Stimulated activated CD8-positive, alpha-beta memory T cell treated with anti-CD3 and anti-CD28 coated beads, Interleukin-2, amount 100 ng/mL, for 48 hours (primary cell): Measurements from ENCODE around the gene SEMA4B.
"Not testable (repeated sequence)": the region's sequence is repeated elsewhere in the genome, so short reads cannot be mapped to it uniquely, and the experiment has no call there.

Source experiments
- DNase-seq, 2 donors: peaks; one replicate each; pipeline ENCODE4 v3.0.0-alpha.2; 2020; ENCODE audit warnings: low read depth in 2 of 2

Gene SEMA4B, protein sequence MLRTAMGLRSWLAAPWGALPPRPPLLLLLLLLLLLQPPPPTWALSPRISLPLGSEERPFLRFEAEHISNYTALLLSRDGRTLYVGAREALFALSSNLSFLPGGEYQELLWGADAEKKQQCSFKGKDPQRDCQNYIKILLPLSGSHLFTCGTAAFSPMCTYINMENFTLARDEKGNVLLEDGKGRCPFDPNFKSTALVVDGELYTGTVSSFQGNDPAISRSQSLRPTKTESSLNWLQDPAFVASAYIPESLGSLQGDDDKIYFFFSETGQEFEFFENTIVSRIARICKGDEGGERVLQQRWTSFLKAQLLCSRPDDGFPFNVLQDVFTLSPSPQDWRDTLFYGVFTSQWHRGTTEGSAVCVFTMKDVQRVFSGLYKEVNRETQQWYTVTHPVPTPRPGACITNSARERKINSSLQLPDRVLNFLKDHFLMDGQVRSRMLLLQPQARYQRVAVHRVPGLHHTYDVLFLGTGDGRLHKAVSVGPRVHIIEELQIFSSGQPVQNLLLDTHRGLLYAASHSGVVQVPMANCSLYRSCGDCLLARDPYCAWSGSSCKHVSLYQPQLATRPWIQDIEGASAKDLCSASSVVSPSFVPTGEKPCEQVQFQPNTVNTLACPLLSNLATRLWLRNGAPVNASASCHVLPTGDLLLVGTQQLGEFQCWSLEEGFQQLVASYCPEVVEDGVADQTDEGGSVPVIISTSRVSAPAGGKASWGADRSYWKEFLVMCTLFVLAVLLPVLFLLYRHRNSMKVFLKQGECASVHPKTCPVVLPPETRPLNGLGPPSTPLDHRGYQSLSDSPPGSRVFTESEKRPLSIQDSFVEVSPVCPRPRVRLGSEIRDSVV

DNA sequence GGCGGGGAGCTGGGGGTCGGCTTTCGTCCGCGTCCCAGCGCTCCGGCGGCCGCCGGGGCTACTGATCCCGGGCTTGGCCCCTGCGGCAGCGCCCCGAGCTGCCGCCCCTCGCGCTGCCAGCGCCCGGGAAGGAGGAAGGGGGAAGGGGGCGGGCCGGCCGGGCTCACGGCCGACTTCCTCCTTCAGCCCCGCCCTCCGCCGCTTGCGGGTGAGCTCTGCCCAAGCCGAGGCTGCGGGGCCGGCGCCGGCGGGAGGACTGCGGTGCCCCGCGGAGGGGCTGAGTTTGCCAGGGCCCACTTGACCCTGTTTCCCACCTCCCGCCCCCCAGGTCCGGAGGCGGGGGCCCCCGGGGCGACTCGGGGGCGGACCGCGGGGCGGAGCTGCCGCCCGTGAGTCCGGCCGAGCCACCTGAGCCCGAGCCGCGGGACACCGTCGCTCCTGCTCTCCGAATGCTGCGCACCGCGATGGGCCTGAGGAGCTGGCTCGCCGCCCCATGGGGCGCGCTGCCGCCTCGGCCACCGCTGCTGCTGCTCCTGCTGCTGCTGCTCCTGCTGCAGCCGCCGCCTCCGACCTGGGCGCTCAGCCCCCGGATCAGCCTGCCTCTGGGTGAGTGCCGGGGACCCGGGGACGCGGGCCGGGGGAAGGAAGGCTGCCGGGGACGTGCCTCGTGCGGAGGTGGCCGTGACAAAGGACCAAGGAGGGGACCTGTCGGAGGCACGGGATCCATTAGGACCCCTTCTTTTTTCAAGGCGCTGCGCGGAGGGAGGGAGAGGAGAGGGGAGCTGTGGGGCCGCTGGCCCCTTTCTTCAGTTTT is at the start of gene SEMA4B:
TSS of gene SEMA4B (plus strand) at position 201 of the 814 bp plus-strand sequence. CDS start at position 450, 249 bp downstream.
- peak; percentile 54 to 61 for DNase-seq

DNA sequence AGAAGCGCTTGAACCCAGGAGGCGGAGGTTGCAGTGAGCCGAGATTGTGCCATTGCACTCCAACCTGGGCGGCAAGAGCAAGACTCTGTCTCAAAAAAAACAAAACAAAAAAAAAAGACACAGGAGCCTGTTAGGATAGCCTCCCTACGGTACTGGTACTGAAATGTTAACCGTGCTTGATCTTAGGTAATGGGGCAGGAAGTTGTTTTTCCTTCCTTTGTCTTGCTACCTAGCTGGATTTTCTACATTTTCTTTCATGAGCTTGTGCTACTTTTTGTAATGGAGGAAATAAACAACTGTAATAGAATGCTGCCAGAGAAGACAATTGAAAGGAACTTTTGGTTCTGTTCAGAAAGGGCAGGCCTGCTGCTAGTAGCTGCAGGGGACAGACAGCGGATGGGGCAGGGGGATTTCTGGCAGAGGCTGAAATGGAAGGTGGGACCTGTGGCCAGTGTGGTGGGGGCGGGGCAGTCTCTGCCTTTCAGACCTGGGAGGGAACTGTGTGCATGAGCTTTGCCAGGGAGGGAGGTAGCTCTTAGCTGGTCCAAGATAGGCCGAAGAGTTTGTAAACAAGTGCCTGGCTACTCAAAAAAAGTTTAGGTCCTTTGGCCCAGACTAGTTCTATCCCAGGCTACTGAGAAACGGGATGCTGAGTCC is 49.0 kb upstream of the SEMA4B start:
- DNase-seq = no peak

DNA sequence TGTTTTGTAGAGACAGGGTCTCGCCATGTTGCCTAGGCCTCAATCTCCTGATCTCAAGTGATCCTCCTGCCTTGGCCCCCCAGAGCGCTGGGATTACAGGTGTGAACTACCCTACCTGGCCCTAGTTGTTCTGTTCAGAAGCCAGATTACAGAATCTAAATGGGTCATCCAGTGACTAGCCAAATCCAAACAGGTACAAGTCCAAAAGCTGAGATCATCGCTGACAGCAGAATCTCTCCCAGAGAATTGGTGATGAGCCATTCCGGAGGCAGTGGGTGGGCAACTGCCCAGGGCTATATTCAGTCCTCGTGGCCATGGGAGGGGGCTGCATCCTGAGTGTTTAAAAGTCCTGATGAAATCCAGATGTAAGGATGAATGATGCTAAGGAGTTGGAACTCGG is 47.5 kb upstream of the SEMA4B start:
- no peak for DNase-seq

GRCh38 chr15:90154246-90154645 is 46.9 kb upstream of the SEMA4B start:
- no peak for DNase-seq

GRCh38 chr15:90154861-90155626 is 46.1 kb upstream of the SEMA4B start:
- DNase-seq = no peak

DNA sequence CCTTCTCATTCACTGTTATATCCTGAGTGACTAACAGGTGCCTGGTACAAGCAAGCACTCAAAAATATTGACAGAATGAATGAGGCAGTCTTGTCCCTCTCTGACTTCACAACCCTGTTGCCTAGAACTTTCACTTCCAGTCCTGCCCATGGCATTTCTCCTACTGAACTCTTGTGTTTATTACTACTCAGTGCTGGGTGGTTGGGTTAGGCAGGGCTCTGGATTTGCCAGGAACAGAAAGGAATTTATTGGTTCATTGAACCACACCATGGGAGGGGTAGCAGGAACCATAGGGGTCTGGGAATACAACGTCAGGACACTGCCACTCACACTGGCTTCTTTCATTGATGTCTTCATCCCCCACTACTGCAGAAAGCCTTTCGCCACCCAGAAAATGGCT is 41.9 kb upstream of the SEMA4B start:
- DNase-seq = no peak

- DNase-seq = no peak
Measured at GRCh38 chr15:90160781-90161727, 40.1 kb upstream of the SEMA4B start.

- DNase-seq = no peak
Measured at GRCh38 chr15:90161950-90162361, 39.2 kb upstream of the SEMA4B start.

- no peak for DNase-seq
Measured at GRCh38 chr15:90162956-90163355, 38.2 kb upstream of the SEMA4B start.

DNA sequence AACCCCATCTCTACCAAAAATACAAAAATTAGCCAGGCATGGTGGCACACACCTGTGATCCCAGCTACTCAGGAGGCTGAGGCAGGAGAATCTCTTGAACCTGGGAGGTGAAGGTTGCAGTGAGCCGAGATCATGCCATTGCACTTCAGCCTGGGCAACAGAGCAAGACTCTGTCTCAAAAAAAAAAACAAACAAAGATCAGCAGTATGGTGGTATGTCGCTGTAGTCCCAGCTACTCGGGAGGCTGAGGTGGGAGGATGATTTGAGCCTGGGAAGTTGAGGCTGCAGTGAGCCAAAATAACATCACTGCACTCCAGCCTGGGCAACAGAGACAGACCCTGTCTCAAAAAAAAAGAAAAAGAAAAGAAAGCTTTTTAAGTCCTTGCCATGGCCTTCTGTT is 36.9 kb upstream of the SEMA4B start:
- not testable (repeated sequence) for DNase-seq

GRCh38 chr15:90165157-90165556 is 36.0 kb upstream of the SEMA4B start:
- DNase-seq = no peak

DNA sequence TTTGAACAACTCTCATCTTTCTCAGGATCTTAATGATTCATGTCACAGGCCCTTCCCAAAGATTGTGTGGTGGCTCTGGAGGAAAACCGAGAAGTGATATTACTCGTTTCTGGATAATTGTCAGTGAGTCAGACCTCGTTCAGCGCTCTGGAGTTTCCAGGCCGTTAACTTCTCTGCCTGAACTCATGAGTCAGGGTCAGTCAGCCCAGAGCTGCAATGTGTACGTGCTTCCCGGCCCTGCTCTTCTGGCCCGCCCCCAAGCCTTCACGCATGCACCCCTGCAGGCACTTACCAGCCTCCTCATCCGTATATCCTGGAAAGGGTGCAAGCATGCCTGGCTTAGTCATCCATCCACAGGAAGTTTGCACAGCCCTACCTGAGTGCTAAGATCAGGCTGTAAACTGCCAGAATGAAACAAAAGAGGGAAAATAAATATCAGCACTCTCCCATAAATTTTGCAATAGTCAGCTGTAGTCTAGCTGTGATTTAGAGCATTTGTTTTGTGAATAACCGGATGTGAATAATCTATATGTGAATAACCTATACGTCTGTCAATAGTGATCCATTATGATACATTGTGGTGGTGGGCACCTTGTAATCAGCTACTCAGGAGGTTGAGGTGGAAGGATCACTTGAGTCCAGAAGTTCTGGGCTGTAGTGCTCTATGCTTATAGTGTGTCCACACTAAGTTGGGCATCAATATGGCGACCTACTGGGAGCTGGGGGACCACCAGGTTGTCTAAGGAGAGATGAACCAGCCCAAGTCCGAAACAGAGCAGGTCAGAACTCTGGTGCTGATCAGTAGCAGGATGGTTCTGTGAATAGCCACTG is 35.3 kb upstream of the SEMA4B start:
- DNase-seq = peak; percentile 36 to 54

DNA sequence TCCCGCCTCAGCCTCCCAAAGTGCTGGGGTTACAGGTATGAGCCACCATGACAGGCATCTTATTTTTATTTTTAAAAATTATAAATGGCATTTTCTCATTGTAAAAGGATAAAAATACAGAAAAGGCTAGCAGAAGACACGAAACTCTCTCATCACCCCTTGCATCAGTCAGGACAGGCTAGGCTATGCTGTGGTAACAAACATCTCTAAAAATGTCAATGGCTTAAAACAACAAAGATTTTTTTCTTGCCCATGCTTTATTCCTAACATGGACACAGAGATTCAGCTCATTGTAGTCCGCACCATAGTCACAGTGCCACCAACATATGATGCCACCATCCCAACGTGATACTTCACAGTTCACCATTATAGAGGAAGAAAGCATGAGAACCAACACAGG is 34.0 kb upstream of the SEMA4B start:
- no peak for DNase-seq

DNA sequence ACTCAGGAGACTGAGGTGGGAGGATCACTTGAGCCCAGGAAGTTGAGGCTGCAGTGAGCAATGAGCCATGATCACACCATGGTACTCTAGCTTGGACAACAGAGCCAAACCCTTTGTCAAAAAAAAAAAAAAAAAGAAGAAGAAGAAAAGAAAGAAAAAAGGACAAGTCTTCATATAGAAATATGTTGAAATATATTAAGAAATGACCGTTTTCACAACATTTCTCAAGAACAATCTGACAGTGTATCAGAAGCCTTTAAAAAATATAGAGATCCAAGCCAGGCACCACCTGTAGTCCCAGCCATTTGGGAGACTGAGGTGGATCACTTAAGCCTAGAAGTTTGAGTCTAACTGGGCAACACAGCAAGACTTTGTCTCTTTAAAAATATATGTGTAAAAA is 29.5 kb upstream of the SEMA4B start:
- no peak for DNase-seq

GRCh38 chr15:90173372-90173771 is 27.8 kb upstream of the SEMA4B start:
- DNase-seq = no peak

- DNase-seq = no peak
Measured at GRCh38 chr15:90174140-90174875, 26.8 kb upstream of the SEMA4B start.

DNA sequence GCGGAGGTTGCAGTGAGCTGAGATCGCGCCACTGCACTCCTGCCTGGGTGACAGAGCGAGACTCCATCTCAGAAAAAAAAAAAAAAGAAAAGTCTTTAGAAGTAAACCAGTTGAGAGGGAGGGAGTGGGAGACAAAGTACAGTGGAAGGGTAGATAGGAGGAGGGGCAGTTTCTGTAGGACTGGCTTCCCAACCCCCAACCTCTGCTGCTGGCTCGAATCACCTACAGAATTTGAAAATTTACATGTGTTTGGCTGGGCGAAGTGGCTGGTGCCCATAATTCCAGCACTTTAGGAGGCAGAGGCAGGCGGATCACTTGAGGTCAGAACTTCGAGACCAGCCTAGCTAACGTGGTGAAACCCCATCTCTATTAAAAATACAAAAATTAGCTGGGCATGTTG is 24.1 kb upstream of the SEMA4B start:
- no peak for DNase-seq
